HG03342 (cell line): ENCODE data around the gene SLC8A1.
A peak's percentile ranks its signal among the peaks of the same experiment; 100 is the strongest.

Experiments used
- ATAC-seq: cut with Tn5 transposase; IDR thresholded peaks from one replicate; pipeline ENCODE4 v1.9.1; 2021; ENCODE audit warnings: mild to moderate bottlenecking, moderate library complexity; ENCODE audit not compliant: unreplicated experiment

The SLC8A1 gene

GRCh38 chr2:40317046-40317445 lies 134.8 kb downstream of the SLC8A1 start:
- no peak for ATAC-seq

- no peak for ATAC-seq
Observed at GRCh38 chr2:40316620-40317019, 135.3 kb downstream of the SLC8A1 start.

- ATAC-seq = no peak
Observed at GRCh38 chr2:40315683-40316082, 136.2 kb downstream of the SLC8A1 start.

GRCh38 chr2:40311026-40311425 lies 140.9 kb downstream of the SLC8A1 start:
- no peak for ATAC-seq

GRCh38 chr2:40310303-40310702 lies 141.6 kb downstream of the SLC8A1 start:
- no peak for ATAC-seq

- ATAC-seq = no peak
Observed at GRCh38 chr2:40304340-40304739, 147.6 kb downstream of the SLC8A1 start.

GRCh38 chr2:40303746-40304145 lies 148.1 kb downstream of the SLC8A1 start:
- no peak for ATAC-seq

- ATAC-seq = no peak
Observed at GRCh38 chr2:40302751-40303325, 149.1 kb downstream of the SLC8A1 start.

GRCh38 chr2:40300391-40300790 lies 151.5 kb downstream of the SLC8A1 start:
- no peak for ATAC-seq

- no peak for ATAC-seq
Observed at GRCh38 chr2:40299781-40300180, 152.1 kb downstream of the SLC8A1 start.

GRCh38 chr2:40299173-40299572 lies 152.7 kb downstream of the SLC8A1 start:
- no peak for ATAC-seq

- ATAC-seq = no peak
Observed at GRCh38 chr2:40298026-40298425, 153.9 kb downstream of the SLC8A1 start.

GRCh38 chr2:40292291-40292690 lies 159.6 kb downstream of the SLC8A1 start:
- no peak for ATAC-seq

GRCh38 chr2:40289771-40290404 lies 162.0 kb downstream of the SLC8A1 start:
- ATAC-seq = no peak

GRCh38 chr2:40287773-40288172 lies 164.1 kb downstream of the SLC8A1 start:
- no peak for ATAC-seq

- ATAC-seq = no peak
Observed at GRCh38 chr2:40287195-40287594, 164.7 kb downstream of the SLC8A1 start.

GRCh38 chr2:40286721-40287120 lies 165.2 kb downstream of the SLC8A1 start:
- no peak for ATAC-seq

GRCh38 chr2:40285391-40285790 lies 166.5 kb downstream of the SLC8A1 start:
- no peak for ATAC-seq

GRCh38 chr2:40284797-40285196 lies 167.1 kb downstream of the SLC8A1 start:
- ATAC-seq = no peak

GRCh38 chr2:40283111-40283909 lies 168.6 kb downstream of the SLC8A1 start:
- no peak for ATAC-seq

- ATAC-seq = peak; percentile 37
Observed at GRCh38 chr2:40282428-40282827, 169.5 kb downstream of the SLC8A1 start.
